COLO829 (cell line): ENCODE measurements around the gene HEMK1.

Experiments used
- DNase-seq: peaks from one replicate; pipeline ENCODE4 v3.0.0; 2012; ENCODE audit warnings: low spot score

The HEMK1 gene

GRCh38 chr3:50616003-50616769, 46.9 kb downstream of the HEMK1 start:
- peak; percentile 97 for DNase-seq

DNA sequence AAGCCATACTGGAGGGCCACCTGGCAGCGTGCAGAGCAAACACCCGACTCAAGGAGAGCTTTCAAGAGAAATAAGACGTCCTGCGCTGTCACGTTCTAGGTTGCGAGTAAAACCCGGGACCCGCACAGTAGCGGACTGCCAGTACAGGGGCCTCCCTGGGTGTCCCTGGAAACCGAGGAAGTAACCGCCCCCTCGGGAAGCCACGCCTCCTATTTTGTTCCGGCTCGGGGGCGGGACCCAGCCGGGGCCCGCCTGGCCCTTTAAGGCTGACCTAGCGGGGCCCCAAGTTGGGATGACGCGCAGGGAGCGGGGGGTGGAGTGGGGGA, 47.4 kb downstream of the HEMK1 start:
- DNase-seq: peak; percentile 97

DNA sequence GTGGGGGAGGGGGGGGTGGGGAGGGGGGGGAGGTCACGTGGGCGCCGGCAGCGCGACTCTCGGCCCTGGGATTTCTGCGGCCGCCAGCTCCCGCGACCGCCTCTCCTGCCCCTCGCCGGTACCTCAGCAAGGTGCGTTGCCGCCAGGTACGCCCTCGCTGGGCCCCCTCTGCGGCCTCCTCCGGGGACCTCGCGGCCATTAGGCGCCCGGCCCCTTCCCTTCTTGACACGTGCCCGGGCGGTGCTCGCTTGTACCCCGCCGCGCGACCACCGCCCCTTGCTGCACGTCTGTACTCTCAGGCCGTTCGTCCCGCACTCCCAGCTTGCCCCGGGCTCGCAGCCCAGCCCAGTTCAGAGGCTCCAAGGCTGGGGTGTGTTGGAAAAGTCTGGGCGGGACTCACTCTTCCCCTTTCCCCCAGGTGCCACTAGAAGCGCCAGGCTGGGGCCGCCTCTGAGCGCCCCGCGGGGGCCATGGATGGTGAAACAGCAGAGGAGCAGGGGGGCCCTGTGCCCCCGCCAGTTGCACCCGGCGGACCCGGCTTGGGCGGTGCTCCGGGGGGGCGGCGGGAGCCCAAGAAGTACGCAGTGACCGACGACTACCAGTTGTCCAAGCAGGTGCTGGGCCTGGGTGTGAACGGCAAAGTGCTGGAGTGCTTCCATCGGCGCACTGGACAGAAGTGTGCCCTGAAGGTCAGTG, 47.9 kb downstream of the HEMK1 start, which contains the start of gene MAPKAPK3:
TSS of gene MAPKAPK3 (plus strand) at position 56 of the 696 bp plus-strand sequence. CDS start at position 471, 415 bp downstream.
- DNase-seq: no peak

DNA sequence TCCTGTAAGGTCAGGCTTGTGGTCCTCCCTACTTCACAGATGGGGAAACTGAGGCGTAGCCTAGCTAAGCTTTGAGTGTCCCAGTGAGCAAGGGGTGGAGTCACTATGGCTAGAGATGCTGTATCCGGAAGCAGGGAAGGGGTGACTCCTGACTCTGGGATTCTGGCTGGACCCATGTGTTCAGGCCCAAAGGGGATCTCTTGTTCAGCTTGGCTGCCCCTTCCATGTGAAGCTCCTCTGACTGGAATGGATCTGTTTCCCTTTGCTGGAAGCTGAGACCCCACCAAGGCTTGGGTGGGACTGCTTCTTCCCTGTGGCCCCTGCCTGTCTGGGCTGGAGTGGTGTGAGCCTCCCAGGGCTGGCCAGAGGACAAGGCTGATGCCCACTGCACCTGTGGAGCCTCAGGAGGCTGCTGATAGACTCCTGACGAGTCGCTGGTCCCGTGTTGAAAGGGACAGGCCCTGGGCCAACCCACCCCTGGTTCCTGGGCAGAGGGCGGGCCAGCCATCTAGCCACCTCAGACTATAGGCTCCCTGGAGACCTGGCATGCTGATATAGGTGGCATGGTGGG, 48.7 kb downstream of the HEMK1 start:
- DNase-seq: no peak

DNA sequence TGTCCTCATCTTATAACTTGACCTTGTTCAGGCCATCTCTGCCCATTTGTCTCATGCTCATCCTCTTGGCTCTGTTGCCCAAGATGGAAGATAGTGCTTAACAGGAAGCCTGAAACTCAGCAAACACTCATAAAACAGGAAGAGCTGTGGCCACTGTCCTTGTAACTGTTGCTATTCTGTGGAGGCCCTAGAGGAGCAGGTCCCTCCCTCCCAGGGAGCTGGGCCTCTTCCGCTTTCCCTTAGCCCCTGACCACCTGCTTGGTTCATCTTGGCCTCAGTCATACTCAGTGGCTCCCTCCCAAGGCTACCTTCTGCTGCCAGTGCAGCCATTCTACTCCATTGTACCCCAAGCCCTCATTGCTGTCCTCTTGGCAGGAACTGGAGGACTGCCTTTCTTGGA, 51.1 kb downstream of the HEMK1 start:
- no peak for DNase-seq

DNA sequence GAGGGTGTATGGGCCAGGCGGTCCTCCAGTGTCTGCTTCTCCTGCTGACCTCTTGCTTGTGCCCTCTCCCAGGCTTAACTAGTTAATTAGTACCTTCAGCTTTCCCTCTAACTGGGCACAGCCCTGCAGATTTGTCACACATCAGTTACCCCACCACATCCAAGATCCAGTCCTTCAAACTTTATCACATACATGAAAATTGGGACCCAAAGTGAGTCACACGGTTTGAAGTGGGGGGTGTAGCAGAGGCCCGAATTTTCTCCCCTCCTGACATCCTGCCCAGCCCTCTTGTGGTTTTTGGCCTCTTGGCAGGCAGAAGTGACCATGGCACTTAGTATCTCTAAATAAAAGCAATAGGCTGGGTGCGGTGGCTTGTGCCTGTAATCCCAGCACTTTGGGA, 51.5 kb downstream of the HEMK1 start:
- DNase-seq: no peak

GRCh38 chr3:50622881-50623280, 53.6 kb downstream of the HEMK1 start:
- no peak for DNase-seq

DNA sequence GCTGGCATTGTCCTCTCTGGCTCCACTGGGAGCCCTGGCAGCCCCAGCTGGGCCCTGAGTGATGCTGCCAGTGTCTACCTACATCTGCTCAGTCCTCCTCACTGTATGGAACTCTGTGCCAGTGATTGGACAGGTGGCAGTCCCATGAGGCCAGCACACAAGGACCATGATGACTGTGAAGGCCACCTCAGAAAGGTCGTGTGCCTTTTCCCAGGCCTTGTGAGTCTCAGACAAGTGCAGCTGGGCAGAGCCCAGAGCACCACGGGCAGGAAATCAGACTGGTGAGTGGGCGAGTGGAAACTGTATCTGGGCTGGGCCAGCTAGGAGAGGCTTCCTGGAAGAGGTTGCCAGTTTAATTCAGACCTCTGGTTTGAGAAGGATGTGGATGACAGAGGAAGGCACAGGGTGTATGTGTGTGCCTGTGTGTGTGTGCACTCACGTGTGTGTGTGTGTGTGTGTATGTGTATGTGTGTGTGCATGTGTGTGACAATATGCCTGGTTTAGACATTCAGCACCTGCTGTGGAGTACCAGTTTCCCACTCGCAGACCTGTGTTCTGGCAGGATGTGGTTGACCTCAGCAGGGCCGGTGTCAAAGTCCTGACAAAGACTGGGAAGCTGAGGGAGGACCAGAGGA, 54.6 kb downstream of the HEMK1 start:
- no peak for DNase-seq

- DNase-seq: no peak
These were observed 55.3 kb downstream of the HEMK1 start for GRCh38 chr3:50624634-50625033.

GRCh38 chr3:50625231-50626182, 56.2 kb downstream of the HEMK1 start:
- no peak for DNase-seq

- no peak for DNase-seq
These were observed 57.1 kb downstream of the HEMK1 start for GRCh38 chr3:50626401-50626800.

GRCh38 chr3:50627407-50628051, 58.2 kb downstream of the HEMK1 start:
- no peak for DNase-seq

- no peak for DNase-seq
These were observed 59.3 kb downstream of the HEMK1 start for GRCh38 chr3:50628601-50629000.

DNA sequence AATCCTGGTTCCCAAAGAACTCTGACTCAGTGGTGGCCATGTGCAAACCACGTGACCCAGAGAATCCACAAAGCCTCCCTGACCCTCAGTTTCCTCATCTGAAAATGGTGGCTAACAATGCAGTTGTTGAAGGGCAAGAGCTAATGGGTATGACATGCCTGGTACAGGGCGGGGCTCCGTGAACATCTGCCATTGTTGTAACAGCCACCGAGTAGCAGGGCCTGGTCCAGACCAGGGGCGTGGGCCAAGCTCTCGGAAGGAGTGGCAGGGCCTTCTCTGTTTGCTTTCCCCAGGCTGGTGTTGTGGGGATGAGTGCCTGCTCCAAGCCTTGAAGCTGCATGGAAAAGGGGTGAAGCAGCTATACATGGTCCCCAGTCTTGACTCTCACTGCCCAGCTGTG, 61.1 kb downstream of the HEMK1 start:
- no peak for DNase-seq

- DNase-seq: no peak
These were observed 61.6 kb downstream of the HEMK1 start for GRCh38 chr3:50630877-50631276.

DNA sequence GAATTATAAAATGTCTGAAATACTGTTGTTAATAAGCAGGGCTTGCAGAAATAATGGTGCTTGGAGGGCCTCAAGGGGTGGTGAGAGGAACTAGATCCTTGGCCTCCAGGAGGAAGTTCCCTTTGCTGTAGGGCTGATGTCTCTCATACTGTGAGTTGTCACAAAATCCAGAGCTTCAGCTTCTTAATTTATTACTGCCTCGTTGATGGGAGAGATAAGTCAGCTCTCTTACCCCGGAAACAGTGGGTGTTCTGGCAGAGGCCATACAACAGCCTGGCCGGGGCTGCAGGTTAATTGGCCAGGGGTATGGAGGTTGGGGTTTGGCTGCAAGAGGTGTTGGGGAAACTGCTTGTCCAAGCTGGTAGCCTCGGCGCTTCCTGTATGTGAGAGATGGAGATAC, 63.1 kb downstream of the HEMK1 start:
- DNase-seq: no peak

- DNase-seq: no peak
These were observed 64.0 kb downstream of the HEMK1 start for GRCh38 chr3:50633230-50633790.

- DNase-seq: no peak
These were observed 65.7 kb downstream of the HEMK1 start for GRCh38 chr3:50635066-50635465.

GRCh38 chr3:50637011-50637410, 67.7 kb downstream of the HEMK1 start:
- DNase-seq: no peak

DNA sequence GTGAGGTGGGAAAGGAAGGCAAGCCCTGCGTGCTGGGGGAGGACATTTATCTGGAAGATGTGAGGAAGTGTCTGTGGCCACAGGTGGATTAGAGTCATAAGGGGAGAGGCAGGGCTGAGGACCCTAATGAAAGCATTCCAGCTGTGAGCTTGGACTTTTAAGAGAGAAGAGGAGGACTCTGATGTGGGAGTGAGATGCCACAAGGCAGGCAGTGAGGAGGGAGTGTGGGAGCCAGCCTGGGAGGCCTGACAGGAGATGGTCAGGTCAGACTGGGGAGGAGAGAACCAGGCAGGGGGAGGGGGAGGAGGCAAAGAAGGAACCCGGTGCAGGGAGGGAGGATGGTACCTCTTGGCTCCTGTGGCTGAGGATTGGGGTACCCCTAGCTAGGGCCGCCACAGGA, 68.6 kb downstream of the HEMK1 start:
- no peak for DNase-seq

GRCh38 chr3:50639055-50639494, 69.8 kb downstream of the HEMK1 start:
- DNase-seq: no peak
